GM21360 (cell line): ENCODE data around the gene SOX30.

Experiments
- ATAC-seq: cut with Tn5 transposase; IDR thresholded peaks from one replicate; pipeline ENCODE4 v1.9.1; 2021; ENCODE audit warnings: mild to moderate bottlenecking, moderate library complexity; ENCODE audit not compliant: unreplicated experiment

Gene SOX30

GRCh38 chr5:157665467-157666070, 13.3 kb upstream of the SOX30 start:
- ATAC-seq: no peak

DNA sequence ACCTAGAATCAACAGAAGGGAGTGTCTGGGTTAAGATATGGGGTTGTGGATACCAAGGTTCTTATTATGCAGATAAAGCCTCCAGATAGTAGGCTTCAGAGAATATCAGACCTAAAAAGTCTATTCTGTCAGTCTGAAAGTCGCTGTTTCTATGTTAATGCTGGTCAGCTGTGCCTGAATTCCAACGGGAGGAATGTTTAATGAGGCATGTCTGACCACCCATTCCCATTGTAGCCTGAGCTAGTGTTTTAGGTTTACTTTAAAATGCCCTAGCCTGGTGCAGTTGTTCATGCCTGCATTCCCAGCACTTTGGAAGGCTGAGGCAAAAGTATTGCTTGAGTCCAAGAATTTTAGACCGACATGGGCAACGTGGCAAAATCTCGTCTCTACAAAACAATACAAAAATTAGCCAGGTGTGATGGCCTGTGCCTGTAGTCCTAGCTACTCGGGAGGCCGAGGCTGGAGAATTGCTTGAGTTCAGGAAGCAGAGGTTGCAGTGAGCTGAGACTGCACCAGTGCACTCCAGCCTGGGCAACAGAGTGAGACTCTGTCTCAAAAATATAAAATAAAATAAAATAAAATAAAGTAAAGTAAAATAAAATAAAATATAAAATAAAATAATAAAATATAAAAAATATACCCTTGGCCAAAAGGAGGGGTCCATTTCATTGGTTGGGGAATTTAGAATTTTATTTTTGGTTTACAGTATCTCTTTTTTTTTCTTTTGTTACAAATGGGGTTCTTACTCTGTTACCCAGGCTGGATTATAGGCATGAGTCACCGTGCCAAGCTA, 7.8 kb upstream of the SOX30 start:
- ATAC-seq: no peak

DNA sequence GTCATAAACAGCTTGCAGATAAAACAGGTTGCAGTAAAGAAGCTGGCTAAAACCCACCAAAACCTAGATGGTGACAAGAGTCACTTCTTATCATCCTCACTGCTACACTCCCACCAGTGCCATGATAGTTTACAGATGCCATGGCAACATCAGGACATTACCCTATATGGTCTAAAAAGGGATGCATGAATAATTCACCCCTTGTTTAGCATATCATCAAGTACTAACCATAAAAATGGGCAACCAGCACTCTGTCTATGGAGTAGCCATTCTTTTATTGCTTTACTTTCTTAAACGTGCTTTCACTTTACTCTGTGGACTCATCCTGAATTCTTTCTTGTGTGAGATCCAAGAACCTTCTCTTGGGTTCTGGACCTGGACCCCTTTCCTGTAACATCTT, 6.7 kb upstream of the SOX30 start:
- ATAC-seq: no peak

GRCh38 chr5:157657516-157657915, 5.3 kb upstream of the SOX30 start:
- ATAC-seq: no peak

DNA sequence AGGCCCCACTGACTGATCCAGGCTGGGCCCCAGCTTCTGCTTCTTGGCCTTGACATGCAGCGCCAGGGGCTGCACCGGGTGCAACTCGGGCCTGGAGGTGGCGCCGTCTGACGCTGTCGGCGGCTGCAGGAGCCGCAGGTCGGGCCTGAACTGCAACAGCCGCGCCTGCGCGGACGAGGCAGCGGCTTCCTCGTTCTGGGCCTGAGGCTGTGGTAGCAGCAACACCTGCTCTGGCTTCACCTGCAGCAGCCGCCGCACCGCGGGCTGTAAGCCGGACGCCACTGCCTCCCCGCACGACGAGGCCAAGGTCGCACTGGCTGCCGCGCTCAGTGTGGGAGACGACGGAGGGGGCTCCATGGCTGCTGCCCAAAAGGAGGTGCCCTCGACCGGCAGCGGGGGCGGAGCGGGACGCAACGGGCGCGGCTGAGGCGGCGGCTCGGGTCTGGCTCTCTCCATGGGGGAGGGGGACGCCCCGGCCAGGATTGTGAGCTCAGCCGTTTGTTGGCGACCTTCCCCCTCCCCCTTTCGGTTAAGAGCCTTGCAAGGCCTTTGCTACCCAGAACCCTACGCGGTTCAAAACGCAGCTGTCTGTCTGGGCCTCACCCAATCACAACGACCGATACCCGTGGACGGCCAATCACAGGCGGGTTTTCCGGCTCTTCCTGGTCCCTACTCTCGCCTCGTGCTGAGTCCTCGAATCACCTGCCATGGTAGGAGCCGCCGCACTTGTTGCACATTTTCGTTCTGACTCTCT, 438 bp downstream of the SOX30 start:
- no peak for ATAC-seq

- ATAC-seq: no peak
These were observed 1.1 kb downstream of the SOX30 start for GRCh38 chr5:157650991-157651611.

DNA sequence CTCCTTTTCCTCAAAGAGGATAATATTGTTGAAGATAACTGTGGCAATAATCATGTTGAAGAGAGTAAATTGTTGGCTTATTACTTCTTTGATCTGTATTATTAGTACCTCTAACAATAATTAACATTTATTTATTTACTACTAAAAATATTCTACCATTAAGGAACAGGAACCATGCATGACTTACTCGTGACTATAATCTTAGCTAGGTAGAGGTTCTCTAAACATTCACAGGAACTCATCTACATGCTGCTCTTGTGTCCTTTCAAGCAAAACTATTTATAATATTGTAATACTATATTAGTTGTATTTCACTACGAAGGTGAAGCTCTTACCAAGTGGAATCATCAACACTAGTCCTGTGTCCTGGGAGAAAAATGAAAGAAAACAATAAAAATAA, 3.1 kb downstream of the SOX30 start:
- ATAC-seq: no peak

- ATAC-seq: no peak
These were observed 3.8 kb downstream of the SOX30 start for GRCh38 chr5:157648275-157648990.

GRCh38 chr5:157640406-157641066, 11.7 kb downstream of the SOX30 start:
- no peak for ATAC-seq

DNA sequence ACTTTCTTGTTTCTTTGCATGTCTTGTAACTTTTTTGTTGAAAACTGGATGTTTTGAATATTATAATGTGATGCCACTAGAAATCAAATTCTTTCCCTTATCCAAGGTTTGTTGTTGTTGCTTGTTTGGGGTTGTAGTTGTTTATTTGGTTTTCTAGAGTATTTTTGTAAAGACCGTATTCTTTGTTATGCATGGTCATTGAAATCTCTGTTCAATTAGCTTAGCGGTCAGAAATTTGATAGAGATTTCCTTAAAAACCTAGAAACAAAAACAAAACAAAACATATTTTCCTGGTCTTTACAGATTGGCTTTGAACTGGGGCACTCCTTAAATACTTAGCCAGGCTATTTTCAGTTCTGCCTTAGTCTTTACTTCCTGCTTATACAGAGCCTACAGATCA, 21.9 kb downstream of the SOX30 start:
- no peak for ATAC-seq

GRCh38 chr5:157626831-157627230, 25.4 kb downstream of the SOX30 start:
- no peak for ATAC-seq

DNA sequence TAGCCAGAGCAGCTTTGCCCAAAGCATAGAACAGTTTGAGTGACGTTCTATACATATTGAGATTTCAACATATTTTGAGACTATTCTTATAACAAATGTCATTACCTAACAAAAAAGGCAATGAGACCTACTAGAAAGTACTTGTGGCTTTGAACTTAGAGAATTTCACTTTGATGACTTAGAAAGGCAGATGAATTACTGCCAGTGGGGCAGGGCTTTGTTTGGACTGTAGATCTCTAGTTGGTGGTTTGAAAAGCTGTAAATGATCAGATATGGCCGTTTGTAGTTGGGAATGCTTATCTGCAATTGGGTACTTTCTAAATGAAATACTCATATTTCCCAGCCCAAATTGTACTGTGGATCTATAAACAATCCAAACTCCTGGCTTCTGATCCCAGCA, 28.1 kb downstream of the SOX30 start:
- no peak for ATAC-seq

DNA sequence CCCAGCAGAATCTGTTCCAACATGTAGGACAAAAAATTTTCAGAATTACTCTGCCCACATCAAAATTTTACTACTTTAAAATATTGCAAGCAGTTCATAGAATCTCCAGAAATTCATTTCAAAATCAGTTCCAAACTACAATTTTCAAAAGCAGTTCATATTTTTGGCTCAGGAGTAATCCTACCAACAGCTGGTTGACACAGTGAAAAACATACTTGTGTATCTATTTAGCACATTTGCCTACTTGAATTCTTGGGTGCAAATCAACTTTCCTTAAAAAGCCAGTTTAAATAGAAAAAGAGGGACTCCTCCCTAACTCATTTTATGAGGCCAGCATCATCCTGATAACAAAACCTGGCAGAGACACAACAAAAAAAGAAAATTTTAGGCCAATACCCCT, 31.5 kb downstream of the SOX30 start:
- ATAC-seq: no peak

DNA sequence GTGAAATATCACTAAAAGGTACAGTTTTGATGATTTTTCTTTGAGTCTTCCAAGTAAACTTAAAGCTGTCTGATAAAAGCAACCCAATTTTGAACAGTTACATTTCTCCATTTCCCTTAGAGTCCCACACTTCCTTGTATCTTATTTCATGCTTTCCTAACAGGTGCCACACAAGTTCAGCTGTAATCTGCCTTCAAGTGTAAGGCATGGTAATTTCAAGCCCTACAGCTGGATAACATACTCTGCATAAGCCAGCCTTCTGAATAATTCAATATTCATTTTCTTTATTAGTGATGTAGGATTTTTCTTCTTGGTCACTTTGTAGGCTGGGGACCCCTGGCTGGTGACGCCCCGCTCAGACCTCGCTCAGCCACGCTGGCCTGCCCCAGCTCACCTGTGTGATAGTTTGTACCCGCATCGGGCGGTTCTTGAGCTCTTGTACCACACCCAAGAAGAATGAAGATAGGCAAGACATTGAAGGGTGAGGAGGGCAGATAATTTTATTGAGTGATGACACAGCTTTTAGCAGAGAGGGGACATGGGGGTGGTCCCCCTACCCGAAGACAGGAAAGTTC, 34.0 kb downstream of the SOX30 start:
- no peak for ATAC-seq

DNA sequence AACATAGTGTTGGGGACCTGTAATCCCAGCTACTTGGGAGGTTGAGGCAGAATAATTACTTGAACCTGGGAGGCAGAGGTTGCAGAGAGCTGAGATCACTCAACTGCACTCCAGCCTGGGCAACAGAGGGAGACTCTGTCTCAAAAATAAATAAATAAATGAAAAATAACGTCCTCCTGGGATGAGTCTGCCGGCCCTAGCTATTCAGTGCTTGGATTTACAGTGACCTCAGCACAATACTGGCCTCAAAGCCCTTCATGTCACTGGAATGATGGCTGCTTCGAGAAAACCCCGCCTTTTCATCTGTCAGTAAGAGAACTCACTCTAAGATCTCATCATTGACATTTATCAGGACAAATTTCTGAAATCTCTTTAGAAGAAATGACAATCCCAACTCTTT, 35.5 kb downstream of the SOX30 start:
- ATAC-seq: no peak

DNA sequence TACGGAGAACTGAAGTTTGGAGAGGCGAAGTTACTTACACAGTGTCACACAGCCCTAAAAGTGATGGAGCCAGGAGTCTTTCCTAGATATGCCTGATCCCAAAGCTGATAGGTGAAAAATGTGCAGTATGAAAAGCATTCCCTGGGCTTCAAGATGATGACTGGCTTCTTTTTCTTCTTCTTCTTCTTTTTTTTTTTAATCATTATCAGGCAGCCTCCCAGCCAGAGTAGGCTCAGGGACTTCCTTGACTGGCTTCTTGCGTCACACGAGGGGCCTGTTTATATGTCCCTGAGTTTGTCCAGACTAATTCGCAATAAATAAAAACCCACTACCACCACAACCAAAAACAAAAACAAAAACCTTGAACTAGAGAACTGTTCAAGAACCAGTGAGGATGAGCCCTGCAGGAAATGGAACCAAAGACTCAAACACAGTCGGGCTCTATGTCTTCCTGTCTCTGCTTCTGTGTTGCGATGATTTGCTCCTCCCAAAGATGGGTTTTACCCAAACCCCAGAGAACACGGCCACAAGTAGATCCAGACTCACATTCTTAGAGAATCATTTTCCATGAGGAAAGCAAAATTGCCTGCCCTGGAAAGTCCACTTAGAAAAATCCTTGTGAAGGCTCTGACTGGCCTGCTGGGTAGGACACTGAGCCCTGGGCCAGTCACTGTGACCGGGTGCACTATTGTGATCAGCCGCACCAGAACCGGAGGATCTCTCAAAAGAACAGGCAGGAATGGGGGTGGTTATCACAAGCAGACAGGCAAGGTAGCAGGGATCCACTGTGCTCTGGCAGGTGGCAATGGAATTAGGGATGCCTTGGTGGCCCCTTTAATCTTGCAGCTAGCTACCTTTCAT, 38.6 kb downstream of the SOX30 start:
- no peak for ATAC-seq

DNA sequence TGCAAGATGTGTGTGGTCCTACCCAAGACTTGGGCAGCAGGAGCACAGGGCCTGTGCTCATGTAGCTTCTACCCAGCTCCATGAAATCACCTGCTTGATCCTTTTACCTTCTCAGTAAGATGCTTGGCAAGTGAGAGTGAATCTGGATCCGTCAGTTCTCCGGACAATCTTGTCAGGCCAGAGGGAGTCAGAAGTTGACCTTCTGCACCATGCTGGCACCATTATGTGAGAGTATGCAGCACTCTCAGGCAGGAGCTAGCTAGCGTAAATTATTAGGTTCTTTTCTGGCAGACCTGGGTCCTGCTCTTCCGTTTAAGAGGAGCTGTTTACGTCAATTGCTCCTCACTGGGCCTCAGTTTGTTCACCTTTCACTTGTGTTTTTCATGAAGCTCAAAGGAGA, 39.7 kb downstream of the SOX30 start:
- no peak for ATAC-seq

GRCh38 chr5:157611571-157612476, 40.4 kb downstream of the SOX30 start:
- peak; percentile 70 for ATAC-seq
